ENCODE measurements around the gene PRAME.

The PRAME gene

GRCh38 chr22:22548317-22548716 is 10.7 kb downstream of the PRAME start:
- no peak overlapping the region for H3K4me2 ChIP-seq (ENCODE audit: low read depth, low read length)
- no peaks in the 10 kb centered on the region for H3K9me3 ChIP-seq (replicated peaks; ENCODE audit: insufficient read depth, low read length)
- H3K79me2 ChIP-seq (ENCODE audit: low read length): no peaks in the 10 kb centered on the region
- H3K36me3 ChIP-seq (replicated peaks; ENCODE audit: insufficient read depth, low read length): no peaks in the 10 kb centered on the region
- H3K4me3 ChIP-seq (ENCODE audit: low read length): no peak overlapping the region
- H4K20me1 ChIP-seq (ENCODE audit: insufficient read depth, low read length): no peaks in the 10 kb centered on the region
- no peak overlapping the region for H3K27ac ChIP-seq (ENCODE audit: low read length)
- no peak overlapping the region for H3K9ac ChIP-seq (ENCODE audit: low read length)
- no peaks in the 10 kb centered on the region for H3F3A ChIP-seq (ENCODE audit: insufficient read depth, low read length)
- H3K27me3 ChIP-seq (replicated peaks; ENCODE audit: insufficient read depth, low read length): no peaks in the 10 kb centered on the region
- TF ChIP-seq, protein P1, sequence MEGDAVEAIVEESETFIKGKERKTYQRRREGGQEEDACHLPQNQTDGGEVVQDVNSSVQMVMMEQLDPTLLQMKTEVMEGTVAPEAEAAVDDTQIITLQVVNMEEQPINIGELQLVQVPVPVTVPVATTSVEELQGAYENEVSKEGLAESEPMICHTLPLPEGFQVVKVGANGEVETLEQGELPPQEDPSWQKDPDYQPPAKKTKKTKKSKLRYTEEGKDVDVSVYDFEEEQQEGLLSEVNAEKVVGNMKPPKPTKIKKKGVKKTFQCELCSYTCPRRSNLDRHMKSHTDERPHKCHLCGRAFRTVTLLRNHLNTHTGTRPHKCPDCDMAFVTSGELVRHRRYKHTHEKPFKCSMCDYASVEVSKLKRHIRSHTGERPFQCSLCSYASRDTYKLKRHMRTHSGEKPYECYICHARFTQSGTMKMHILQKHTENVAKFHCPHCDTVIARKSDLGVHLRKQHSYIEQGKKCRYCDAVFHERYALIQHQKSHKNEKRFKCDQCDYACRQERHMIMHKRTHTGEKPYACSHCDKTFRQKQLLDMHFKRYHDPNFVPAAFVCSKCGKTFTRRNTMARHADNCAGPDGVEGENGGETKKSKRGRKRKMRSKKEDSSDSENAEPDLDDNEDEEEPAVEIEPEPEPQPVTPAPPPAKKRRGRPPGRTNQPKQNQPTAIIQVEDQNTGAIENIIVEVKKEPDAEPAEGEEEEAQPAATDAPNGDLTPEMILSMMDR (IDR thresholded peaks at IDR 0.05; ENCODE audit: low read length): no peak
- TF ChIP-seq EZH2phosphoT487 (IDR thresholded peaks at IDR 0.05; ENCODE audit: low read length) (no peak), EZH2 (optimal IDR thresholded peaks at IDR 0.05; ENCODE audit: low read depth, low read length) (no peak)
- DNase-seq: no peak
- no peaks in the 10 kb centered on the region for H3K4me1 ChIP-seq (ENCODE audit: low read length)
- no peaks in the 10 kb centered on the region for H3K9me2 ChIP-seq (replicated peaks; ENCODE audit: insufficient read depth, low read length)
- no peak overlapping the region for H2AFZ ChIP-seq (ENCODE audit: low read length)

- Histone ChIP-seq H3F3A (ENCODE audit: insufficient read depth, low read length) (no peaks in the 10 kb centered on the region), H3K79me2 (ENCODE audit: low read length) (no peaks in the 10 kb centered on the region), H2AFZ (ENCODE audit: low read length) (no peak overlapping the region), H3K9ac (ENCODE audit: low read length) (no peak overlapping the region), H3K4me3 (ENCODE audit: low read length) (no peak overlapping the region), H4K20me1 (ENCODE audit: insufficient read depth, low read length) (no peaks in the 10 kb centered on the region), H3K4me2 (ENCODE audit: low read depth, low read length) (no peak overlapping the region), H3K9me3 (replicated peaks; ENCODE audit: insufficient read depth, low read length) (no peaks in the 10 kb centered on the region), H3K27ac (ENCODE audit: low read length) (no peak overlapping the region), H3K4me1 (ENCODE audit: low read length) (no peaks in the 10 kb centered on the region), H3K27me3 (replicated peaks; ENCODE audit: insufficient read depth, low read length) (no peaks in the 10 kb centered on the region), H3K36me3 (replicated peaks; ENCODE audit: insufficient read depth, low read length) (no peaks in the 10 kb centered on the region), H3K9me2 (replicated peaks; ENCODE audit: insufficient read depth, low read length) (no peaks in the 10 kb centered on the region)
- TF ChIP-seq EZH2phosphoT487 (IDR thresholded peaks at IDR 0.05; ENCODE audit: low read length) (no peak), EZH2 (optimal IDR thresholded peaks at IDR 0.05; ENCODE audit: low read depth, low read length) (no peak)
- TF ChIP-seq, protein P1 (IDR thresholded peaks at IDR 0.05; ENCODE audit: low read length): no peak
- no peak for DNase-seq
Measured at GRCh38 chr22:22547692-22548300, 11.3 kb downstream of the PRAME start.

DNA sequence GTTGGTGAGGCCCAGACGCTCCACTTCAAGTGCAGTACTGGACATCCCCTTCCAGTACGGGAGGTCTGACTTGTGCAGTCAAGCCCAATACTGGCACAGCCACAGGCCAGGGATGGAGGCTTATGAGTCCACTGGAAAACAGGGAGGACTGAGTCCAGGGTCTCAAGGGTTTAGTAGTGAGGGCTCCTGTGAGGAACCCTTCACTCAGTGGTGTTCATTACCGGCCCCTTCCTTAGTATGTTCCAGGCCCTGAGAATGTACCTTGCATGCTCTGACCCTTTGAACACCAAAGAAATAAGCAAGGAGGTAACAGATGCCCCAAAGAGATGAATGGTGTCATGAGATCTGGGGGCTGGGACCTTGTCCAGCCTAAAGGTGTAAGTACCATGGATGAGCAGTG is 11.8 kb downstream of the PRAME start:
- no peak overlapping the region for H3K4me2 ChIP-seq (ENCODE audit: low read depth, low read length)
- H3F3A ChIP-seq (ENCODE audit: insufficient read depth, low read length): no peaks in the 10 kb centered on the region
- no peaks in the 10 kb centered on the region for H3K9me3 ChIP-seq (replicated peaks; ENCODE audit: insufficient read depth, low read length)
- H3K9ac ChIP-seq (ENCODE audit: low read length): no peak overlapping the region
- H3K79me2 ChIP-seq (ENCODE audit: low read length): no peaks in the 10 kb centered on the region
- no peak overlapping the region for H3K4me3 ChIP-seq (ENCODE audit: low read length)
- no peak for DNase-seq
- no peaks in the 10 kb centered on the region for H3K4me1 ChIP-seq (ENCODE audit: low read length)
- no peaks in the 10 kb centered on the region for H3K36me3 ChIP-seq (replicated peaks; ENCODE audit: insufficient read depth, low read length)
- H4K20me1 ChIP-seq (ENCODE audit: insufficient read depth, low read length): no peaks in the 10 kb centered on the region
- no peaks in the 10 kb centered on the region for H3K9me2 ChIP-seq (replicated peaks; ENCODE audit: insufficient read depth, low read length)
- no peak overlapping the region for H3K27ac ChIP-seq (ENCODE audit: low read length)
- no peak overlapping the region for H2AFZ ChIP-seq (ENCODE audit: low read length)
- no peak for TF ChIP-seq EZH2phosphoT487 (IDR thresholded peaks at IDR 0.05; ENCODE audit: low read length)
- no peak for TF ChIP-seq EZH2 (optimal IDR thresholded peaks at IDR 0.05; ENCODE audit: low read depth, low read length)
- TF ChIP-seq, protein P1 (IDR thresholded peaks at IDR 0.05; ENCODE audit: low read length): no peak
- H3K27me3 ChIP-seq (replicated peaks; ENCODE audit: insufficient read depth, low read length): no peaks in the 10 kb centered on the region
